Measurements from ENCODE around the gene CPTP. TPM values are rescaled to one million over a fixed set of nuclear protein-coding genes. Genes with fewer than 3 reads are reported as not detected.
A peak's percentile ranks its signal among the peaks of the same experiment; 100 is the strongest.
"Not testable (repeated sequence)": the region's sequence is repeated elsewhere in the genome, so short reads cannot be mapped to it uniquely, and the experiment has no call there.

The CPTP gene
- total RNA-seq, 2 donors from 2014 or later, result 18.0 to 22.8 TPM

DNA sequence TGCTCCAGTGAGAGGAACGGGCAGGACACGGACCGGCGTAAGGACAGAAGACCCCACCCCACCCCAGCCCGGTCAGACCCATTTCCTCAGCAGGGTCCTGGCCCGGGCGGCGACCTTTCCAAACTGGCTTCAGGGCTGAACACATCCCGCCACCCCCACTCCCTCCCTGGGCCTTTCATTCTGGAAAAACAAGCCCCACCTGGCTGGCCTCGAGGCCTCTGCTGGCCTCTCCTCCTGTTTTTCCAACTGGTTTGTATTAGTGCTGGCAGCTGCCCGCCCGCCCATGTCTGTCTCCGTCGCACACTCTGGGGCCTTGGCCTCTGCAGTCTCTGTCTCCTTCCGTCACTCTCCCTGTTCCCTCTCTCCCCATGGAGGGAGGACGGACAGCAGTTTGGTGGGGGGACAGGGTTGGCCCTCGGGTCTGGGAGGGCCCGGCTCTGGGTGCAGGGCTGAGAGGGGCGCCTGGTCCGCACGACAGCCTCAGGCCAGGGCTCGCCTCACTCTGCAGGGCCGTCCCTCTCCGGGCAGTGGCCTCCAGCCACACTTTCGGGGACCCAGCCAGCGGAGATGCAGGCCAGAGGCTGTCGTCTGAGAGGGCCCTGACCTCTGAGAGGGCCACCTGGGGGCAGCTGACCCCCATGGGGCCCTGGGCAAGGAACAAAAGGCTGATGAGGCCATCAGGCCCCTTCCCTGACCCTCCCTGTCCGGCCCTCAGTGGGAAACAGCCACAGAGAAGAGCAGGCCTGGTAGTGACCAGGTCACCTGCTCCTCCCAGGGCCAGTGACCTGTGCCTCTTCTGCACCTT, 35.3 kb downstream of the CPTP start:
- no peak for DNase-seq
- no peaks in the 10 kb centered on the region for H3K36me3 Mint-ChIP-seq (ENCODE audit: insufficient read depth in 2 of 2)
- no peak overlapping the region for H3K27ac Mint-ChIP-seq
- no peak overlapping the region for H3K4me3 Mint-ChIP-seq
- peaks cover 8% of the 10 kb centered on the region for H3K4me1 Mint-ChIP-seq (ENCODE audit: low read depth)
- no peaks in the 10 kb centered on the region for H3K9me3 Mint-ChIP-seq
- no peak for ATAC-seq (replicated peaks in 1 of 2)
- no peaks in the 10 kb centered on the region for H3K27me3 Mint-ChIP-seq (ENCODE audit: low read depth)

DNA sequence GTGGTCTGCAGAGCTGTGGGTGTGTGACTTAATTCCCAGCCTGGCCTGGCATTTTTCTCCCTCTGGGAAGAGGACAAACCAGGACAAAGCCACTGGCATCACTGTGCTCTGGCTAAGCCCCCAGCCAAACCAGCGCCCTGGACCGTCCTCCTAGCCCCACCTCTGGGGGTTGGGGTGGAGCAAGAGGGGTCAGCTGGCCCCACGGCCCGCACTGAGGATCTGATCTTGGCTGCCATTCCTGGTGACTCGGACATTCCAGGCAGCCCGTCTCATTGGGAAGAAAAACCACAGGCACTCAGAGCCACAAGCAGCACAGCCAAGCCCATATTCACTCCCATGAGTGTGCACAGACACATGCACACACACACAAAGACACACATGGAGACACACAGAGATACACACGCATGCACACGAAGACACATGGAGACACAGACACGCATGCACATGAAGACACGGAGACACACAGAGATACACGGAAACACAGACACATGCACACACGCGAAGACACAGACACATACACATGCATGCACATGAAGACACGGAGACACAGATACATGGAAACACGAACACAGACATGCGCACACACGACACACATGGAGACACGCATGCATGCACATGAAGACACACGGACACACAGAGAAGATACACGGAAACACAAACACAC, 36.0 kb downstream of the CPTP start:
- ATAC-seq (replicated peaks in 1 of 2), result no peak
- no peak overlapping the region for H3K27ac Mint-ChIP-seq
- no peak overlapping the region for H3K4me3 Mint-ChIP-seq
- no peaks in the 10 kb centered on the region for H3K27me3 Mint-ChIP-seq (ENCODE audit: low read depth)
- peaks cover 8% of the 10 kb centered on the region for H3K4me1 Mint-ChIP-seq (ENCODE audit: low read depth)
- no peaks in the 10 kb centered on the region for H3K36me3 Mint-ChIP-seq (ENCODE audit: insufficient read depth in 2 of 2)
- H3K9me3 Mint-ChIP-seq, result no peaks in the 10 kb centered on the region
- DNase-seq, result no peak

DNA sequence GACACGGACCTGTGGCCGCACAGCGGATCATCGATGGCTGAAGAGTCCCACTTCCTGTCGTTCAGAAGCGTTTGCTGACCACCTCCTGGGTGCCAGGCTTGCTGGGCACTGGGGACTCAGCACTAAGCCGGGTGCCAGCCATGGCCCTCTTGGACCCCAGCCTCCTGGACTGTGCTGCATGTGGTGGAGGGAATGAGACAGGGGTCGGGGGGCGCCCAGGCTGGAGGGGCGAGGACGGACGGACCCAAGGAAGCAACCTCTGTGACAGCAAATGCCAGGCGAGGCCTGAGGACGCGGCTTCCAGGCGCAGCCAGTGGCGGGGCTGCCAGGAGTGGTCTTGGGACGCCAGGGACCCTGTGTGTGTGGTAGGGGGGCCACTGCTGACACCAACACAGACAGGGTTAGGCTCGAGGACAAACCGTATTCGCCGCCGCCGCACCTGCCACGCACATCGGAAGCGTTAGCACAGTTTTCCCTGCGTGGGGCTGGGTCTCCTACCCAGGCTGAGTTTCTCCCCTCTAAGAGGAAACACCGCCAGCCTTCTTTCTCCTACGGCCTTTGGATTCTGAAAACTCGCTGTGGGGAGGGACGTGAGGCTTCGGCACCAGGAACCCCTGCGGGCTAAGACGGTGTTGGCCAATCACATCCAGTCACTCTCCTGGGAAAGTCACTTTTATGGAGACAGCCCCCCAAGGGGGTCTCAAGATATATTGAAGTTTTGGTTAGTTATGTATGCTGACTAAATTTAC, 36.8 kb downstream of the CPTP start:
- Mint-ChIP-seq H3K9me3 (no peaks in the 10 kb centered on the region), H3K4me3 (no peak overlapping the region), H3K27ac (no peak overlapping the region), H3K27me3 (ENCODE audit: low read depth) (no peaks in the 10 kb centered on the region), H3K4me1 (ENCODE audit: low read depth) (peaks cover 8% of the 10 kb centered on the region), H3K36me3 (ENCODE audit: insufficient read depth in 2 of 2) (no peaks in the 10 kb centered on the region)
- DNase-seq (no peak), ATAC-seq (replicated peaks in 1 of 2) (no peak)

DNA sequence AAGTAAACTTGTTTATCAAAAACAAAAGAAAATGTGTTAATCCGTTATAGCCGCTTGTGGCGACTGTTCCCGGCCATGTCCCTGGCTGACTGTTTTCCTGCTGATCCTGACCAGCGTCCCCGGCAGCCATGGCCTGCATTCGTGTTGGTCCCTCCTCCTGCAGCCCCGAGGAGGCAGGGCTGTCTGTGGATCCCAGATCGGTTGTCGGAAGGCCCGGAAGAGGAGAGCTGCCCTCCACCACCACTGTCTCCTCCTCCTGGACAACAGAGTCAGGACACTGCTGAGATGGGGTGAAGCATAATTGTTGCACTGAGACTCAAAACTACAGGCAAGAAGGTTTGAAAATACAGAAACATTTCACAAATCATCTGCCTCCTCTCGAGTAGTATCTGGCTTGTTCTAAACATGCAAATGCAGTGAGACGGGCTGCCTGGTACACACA, 37.4 kb downstream of the CPTP start:
- no peaks in the 10 kb centered on the region for H3K9me3 Mint-ChIP-seq
- H3K27ac Mint-ChIP-seq, result no peak overlapping the region
- H3K4me3 Mint-ChIP-seq, result no peak overlapping the region
- H3K36me3 Mint-ChIP-seq (ENCODE audit: insufficient read depth in 2 of 2), result no peaks in the 10 kb centered on the region
- ATAC-seq (replicated peaks in 1 of 2), result no peak
- H3K27me3 Mint-ChIP-seq (ENCODE audit: low read depth), result no peaks in the 10 kb centered on the region
- no peak for DNase-seq
- peaks cover 8% of the 10 kb centered on the region for H3K4me1 Mint-ChIP-seq (ENCODE audit: low read depth)

GRCh38 chr1:1364266-1364665, 39.7 kb downstream of the CPTP start:
- Mint-ChIP-seq H3K4me3 (no peak overlapping the region), H3K27ac (no peak overlapping the region), H3K27me3 (ENCODE audit: low read depth) (no peaks in the 10 kb centered on the region), H3K4me1 (ENCODE audit: low read depth) (peaks cover 1% of the 10 kb centered on the region), H3K36me3 (ENCODE audit: insufficient read depth in 2 of 2) (no peaks in the 10 kb centered on the region), H3K9me3 (no peaks in the 10 kb centered on the region)
- ATAC-seq (replicated peaks in 1 of 2), result no peak
- no peak for DNase-seq

DNA sequence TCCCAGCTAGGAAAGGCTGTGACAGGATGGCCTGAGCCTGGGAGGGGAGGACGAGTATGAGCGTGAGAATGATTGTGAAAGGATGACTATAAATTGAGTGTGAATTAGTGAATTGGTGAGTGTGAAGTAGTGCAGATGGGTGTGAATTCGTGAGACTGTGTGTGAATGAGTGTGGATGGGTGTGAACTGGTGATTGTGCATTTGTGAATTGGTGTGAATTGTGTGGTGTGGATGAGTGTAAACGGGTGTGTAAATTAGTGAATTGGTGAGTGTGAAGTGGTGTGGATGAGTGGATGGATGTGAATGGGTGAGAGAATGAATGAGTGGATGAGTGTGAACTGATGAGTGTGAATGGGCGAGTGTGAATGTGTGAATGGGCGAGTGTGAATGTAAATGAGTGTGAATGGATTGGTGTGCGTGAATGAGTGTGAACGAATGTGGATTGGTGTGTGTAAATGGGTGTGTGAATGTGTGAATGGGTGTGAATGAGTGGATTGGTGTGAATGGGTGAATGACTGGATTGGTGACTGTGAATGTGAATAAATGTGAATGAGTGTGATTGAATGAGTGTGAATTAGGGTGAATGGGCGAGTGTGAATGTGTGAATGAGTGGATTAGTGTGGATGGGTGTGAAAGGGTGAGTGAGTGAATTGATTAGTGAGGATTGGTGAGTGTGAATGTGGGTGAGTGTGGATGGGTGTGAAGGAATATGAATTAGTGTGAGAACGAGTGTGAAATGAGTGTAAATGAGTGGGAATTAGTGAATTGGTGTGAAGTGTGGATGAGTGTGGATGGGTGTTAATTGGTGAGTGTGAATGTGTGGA, 41.5 kb downstream of the CPTP start:
- Mint-ChIP-seq H3K9me3 (no peaks in the 10 kb centered on the region), H3K4me3 (no peak overlapping the region), H3K27ac (no peak overlapping the region), H3K36me3 (ENCODE audit: insufficient read depth in 2 of 2) (no peaks in the 10 kb centered on the region), H3K27me3 (ENCODE audit: low read depth) (no peaks in the 10 kb centered on the region), H3K4me1 (ENCODE audit: low read depth) (no peaks in the 10 kb centered on the region)
- ATAC-seq (replicated peaks in 1 of 2), result no peak
- DNase-seq, result no peak

DNA sequence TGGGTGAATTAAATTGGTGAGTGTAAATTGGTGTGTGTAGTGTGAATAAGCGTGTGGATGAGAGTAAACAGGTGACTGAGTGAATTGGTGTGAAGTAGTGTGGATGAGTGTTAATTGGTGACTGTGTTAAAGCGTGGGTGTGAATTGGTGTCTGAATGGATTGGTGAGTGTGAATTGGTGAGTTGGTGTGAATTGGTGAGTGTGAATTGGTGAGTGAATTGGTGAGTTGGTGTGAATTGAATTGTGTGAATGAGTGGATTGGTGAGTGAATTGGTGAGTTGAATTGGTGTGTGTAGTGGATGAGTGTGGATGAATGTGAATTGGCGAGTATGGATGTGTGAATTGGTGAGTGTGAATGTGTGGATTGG, 42.1 kb downstream of the CPTP start:
- H3K4me1 Mint-ChIP-seq (ENCODE audit: low read depth), result no peaks in the 10 kb centered on the region

GRCh38 chr1:1367315-1367714, 42.7 kb downstream of the CPTP start:
- DNase-seq (no peak), ATAC-seq (replicated peaks in 1 of 2) (no peak)
- Mint-ChIP-seq H3K36me3 (ENCODE audit: insufficient read depth in 2 of 2) (no peaks in the 10 kb centered on the region), H3K27ac (no peak overlapping the region), H3K4me3 (no peak overlapping the region), H3K9me3 (no peaks in the 10 kb centered on the region), H3K27me3 (ENCODE audit: low read depth) (no peaks in the 10 kb centered on the region), H3K4me1 (ENCODE audit: low read depth) (peaks cover 4% of the 10 kb centered on the region)

More for the DNA sequence above, 42.1 kb downstream of the CPTP start:
- Mint-ChIP-seq H3K27me3 (ENCODE audit: low read depth) (no peaks in the 10 kb centered on the region), H3K4me3 (no peak overlapping the region), H3K27ac (no peak overlapping the region), H3K36me3 (ENCODE audit: insufficient read depth in 2 of 2) (no peaks in the 10 kb centered on the region), H3K9me3 (no peaks in the 10 kb centered on the region)
- DNase-seq (no peak), ATAC-seq (replicated peaks in 1 of 2) (no peak)

DNA sequence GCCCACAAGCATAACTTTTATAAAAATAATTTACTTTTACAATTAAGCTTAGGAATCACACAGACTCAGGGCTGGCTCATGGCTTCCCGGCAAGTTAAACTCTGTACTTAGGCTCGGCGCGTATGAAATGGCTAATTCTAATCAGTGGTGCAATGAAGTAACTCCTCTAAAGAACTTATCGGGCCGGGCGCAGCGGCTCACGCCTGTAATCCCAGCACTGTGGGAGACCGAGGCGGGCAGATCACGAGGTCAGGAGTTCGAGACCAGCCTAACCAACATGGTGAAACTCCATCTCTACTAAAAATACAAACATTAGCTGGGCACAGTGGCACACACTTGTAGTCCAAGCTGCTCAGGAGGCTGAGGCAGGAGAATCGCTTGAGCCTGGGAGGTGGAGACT, 45.5 kb downstream of the CPTP start:
- not testable (repeated sequence) for DNase-seq; H3K9me3 Mint-ChIP-seq; H3K27me3 Mint-ChIP-seq (ENCODE audit: low read depth); H3K36me3 Mint-ChIP-seq (ENCODE audit: insufficient read depth in 2 of 2); H3K4me3 Mint-ChIP-seq; ATAC-seq (replicated peaks in 1 of 2); H3K27ac Mint-ChIP-seq
- peaks cover 21% of the 10 kb centered on the region for H3K4me1 Mint-ChIP-seq (ENCODE audit: low read depth)

DNA sequence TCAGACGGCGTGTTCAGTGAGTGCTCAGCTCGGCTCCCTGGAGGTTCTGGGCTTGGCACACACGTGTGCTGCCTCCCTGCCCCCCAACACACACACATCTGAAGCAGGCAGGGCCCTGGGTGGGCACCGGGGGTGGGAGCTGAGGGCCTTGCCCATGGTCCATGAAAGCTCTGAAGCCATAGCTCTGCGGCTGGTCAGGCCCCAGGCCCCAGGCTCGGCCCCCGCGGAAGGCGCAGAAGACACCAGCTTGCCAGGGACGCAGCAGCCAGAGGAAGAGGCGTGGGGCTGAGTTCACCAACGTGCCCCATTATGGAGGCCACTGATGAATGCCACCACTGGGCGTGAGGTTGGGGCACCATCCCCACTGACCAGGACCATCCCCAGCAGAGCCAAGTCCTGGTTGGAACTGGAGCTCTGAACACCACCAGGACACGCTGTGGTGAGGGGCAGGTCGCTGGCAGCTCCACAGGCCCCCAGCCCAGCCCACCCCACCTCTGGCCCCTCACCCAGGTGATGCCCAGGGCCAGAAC, 46.2 kb downstream of the CPTP start:
- Mint-ChIP-seq H3K27me3 (ENCODE audit: low read depth) (no peaks in the 10 kb centered on the region), H3K4me1 (ENCODE audit: low read depth) (peaks cover 21% of the 10 kb centered on the region), H3K4me3 (peak overlapping the region in 1 of 2 donors; percentile 13), H3K27ac (no peak overlapping the region), H3K9me3 (no peaks in the 10 kb centered on the region), H3K36me3 (ENCODE audit: insufficient read depth in 2 of 2) (peaks cover 0 to 2% of the 10 kb centered on the region in 2 donors)
- no peak for ATAC-seq (replicated peaks in 1 of 2)
- DNase-seq, result no peak

DNA sequence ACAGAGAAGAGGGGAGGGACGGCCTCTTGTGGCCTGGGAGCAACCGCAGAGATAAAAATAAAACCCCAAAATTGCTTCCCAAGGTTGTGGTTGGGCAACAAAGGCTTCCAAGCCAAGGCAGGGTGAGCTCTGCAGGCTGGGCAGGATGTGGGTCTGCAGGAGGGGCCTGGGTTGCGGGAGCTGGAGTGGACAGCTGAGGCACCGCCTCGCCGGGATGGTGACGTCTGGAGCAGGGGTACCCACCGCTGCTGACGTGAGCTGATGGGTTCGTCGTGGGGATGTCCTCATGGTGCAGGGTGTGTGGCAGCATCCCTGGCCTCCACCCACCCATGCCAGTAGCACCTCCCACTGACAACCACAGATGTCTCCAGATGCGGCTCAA, 46.8 kb downstream of the CPTP start:
- Mint-ChIP-seq H3K36me3 (ENCODE audit: insufficient read depth in 2 of 2) (peaks cover 0 to 2% of the 10 kb centered on the region in 2 donors), H3K4me3 (peak overlapping the region in 1 of 2 donors; percentile 13), H3K4me1 (ENCODE audit: low read depth) (peaks cover 26% of the 10 kb centered on the region), H3K27ac (no peak overlapping the region), H3K9me3 (no peaks in the 10 kb centered on the region), H3K27me3 (ENCODE audit: low read depth) (no peaks in the 10 kb centered on the region)
- peak; percentile 7 to 14 for ATAC-seq (replicated peaks in 1 of 2)
- DNase-seq, result peak; percentile 57 to 58

Measured in activated T-cell treated with anti-CD3 and anti-CD28 coated beads, Interleukin-2, amount 50 U/mL, for 72 hours (primary cell).